Activated T-helper 2 cell treated with anti-CD3 and anti-CD28 coated beads, Interferon-gamma antibody, Interleukin-2, Interleukin-4, amounts not matched to agents 10 μg/mL and 5 μg/mL and 100 μg/mL, durations not matched to agents 14 hours and 24 hours and 36 hours (primary cell): ENCODE data around the gene NUMB. TPM values are rescaled to one million over a fixed set of nuclear protein-coding genes. Genes with fewer than 3 reads are reported as not detected.

Source experiments
- DNase-seq: peaks from one replicate; pipeline ENCODE4 v3.0.0; 2021; ENCODE audit warnings: low spot score
- H3K27ac Mint-ChIP-seq: one replicate; pipeline ENCODE4 v1.8.0; 2021; ENCODE audit warnings: mixed read lengths
- H3K27me3 Mint-ChIP-seq: one replicate; pipeline ENCODE4 v1.8.0; 2021; ENCODE audit warnings: low read depth, mixed read lengths
- H3K36me3 Mint-ChIP-seq: one replicate; pipeline ENCODE4 v1.8.0; 2021; ENCODE audit warnings: low read depth, mixed read lengths
- H3K4me1 Mint-ChIP-seq: one replicate; pipeline ENCODE4 v1.8.0; 2021; ENCODE audit warnings: low read depth, mixed read lengths
- H3K4me3 Mint-ChIP-seq: one replicate; pipeline ENCODE4 v1.8.0; 2021; ENCODE audit warnings: low read depth, mild to moderate bottlenecking, moderate library complexity, mixed read lengths
- H3K9me3 Mint-ChIP-seq: one replicate; pipeline ENCODE4 v1.8.0; 2021; ENCODE audit warnings: mixed read lengths
- intact Hi-C: fragments of 100-400 bp; cut with micrococcal nuclease; formaldehyde crosslinking; loops from one replicate; pipeline ENCODE4 v1.15.1; 2023
- total RNA-seq: library from RNA; stranded (reverse); gene quantifications from 2 replicates; pipeline ENCODE4 v1.2.3, GENCODE V29; 2022

Gene NUMB
- total RNA-seq, 1 donor from 2014 or later: 52.4 TPM

- intact Hi-C loops: no loop called here
Observed at GRCh38 chr14:73237786-73238423, 220.4 kb downstream of the NUMB start.

GRCh38 chr14:73237219-73237785, 221.0 kb downstream of the NUMB start, which contains the start of gene PAPLN:
Gene PAPLN, plus strand, starts transcription at chr14:73237506. Its CDS starts 2,273 bp downstream, at chr14:73239779.
- H3K4me3 Mint-ChIP-seq: peak within 1 kb of the TSS; percentile 63
- H3K4me1 Mint-ChIP-seq: peaks cover 13% of the 10 kb centered on the region
- no peak for DNase-seq
- H3K27ac Mint-ChIP-seq: no peak within 1 kb of the TSS
- intact Hi-C loops: no loop called here
- H3K36me3 Mint-ChIP-seq: no peaks in the 10 kb centered on the region
- no peaks in the 10 kb centered on the region for H3K9me3 Mint-ChIP-seq
- peaks cover 73% of the 10 kb centered on the region for H3K27me3 Mint-ChIP-seq

More at GRCh38 chr14:73237786-73238423, 220.4 kb downstream of the NUMB start:
- no peak for DNase-seq
- Mint-ChIP-seq H3K27me3 (peaks cover 76% of the 10 kb centered on the region), H3K27ac (no peak overlapping the region), H3K4me3 (peak overlapping the region; percentile 19), H3K36me3 (no peaks in the 10 kb centered on the region), H3K4me1 (peaks cover 17% of the 10 kb centered on the region), H3K9me3 (no peaks in the 10 kb centered on the region)

- Mint-ChIP-seq H3K4me1 (peaks cover 13% of the 10 kb centered on the region), H3K4me3 (peak overlapping the region; percentile 63), H3K36me3 (no peaks in the 10 kb centered on the region), H3K9me3 (no peaks in the 10 kb centered on the region), H3K27me3 (peaks cover 71% of the 10 kb centered on the region), H3K27ac (no peak overlapping the region)
- DNase-seq: no peak
- intact Hi-C loops: no loop called here
Observed at GRCh38 chr14:73236752-73237218, 221.6 kb downstream of the NUMB start.

GRCh38 chr14:73236157-73236556, 222.2 kb downstream of the NUMB start:
- intact Hi-C loops: no loop called here
- no peaks in the 10 kb centered on the region for H3K9me3 Mint-ChIP-seq
- H3K4me3 Mint-ChIP-seq: no peak overlapping the region
- no peak for DNase-seq
- peaks cover 13% of the 10 kb centered on the region for H3K4me1 Mint-ChIP-seq
- H3K27me3 Mint-ChIP-seq: peaks cover 65% of the 10 kb centered on the region
- H3K27ac Mint-ChIP-seq: no peak overlapping the region
- no peaks in the 10 kb centered on the region for H3K36me3 Mint-ChIP-seq

- Mint-ChIP-seq H3K4me1 (peaks cover 13% of the 10 kb centered on the region), H3K4me3 (no peak overlapping the region), H3K36me3 (no peaks in the 10 kb centered on the region), H3K27ac (no peak overlapping the region), H3K9me3 (no peaks in the 10 kb centered on the region), H3K27me3 (peaks cover 60% of the 10 kb centered on the region)
- intact Hi-C loops: no loop called here
- no peak for DNase-seq
Observed at GRCh38 chr14:73235531-73236155, 222.7 kb downstream of the NUMB start.

- Mint-ChIP-seq H3K9me3 (no peaks in the 10 kb centered on the region), H3K4me1 (peaks cover 11% of the 10 kb centered on the region), H3K36me3 (no peaks in the 10 kb centered on the region), H3K4me3 (no peak overlapping the region), H3K27me3 (peaks cover 54% of the 10 kb centered on the region), H3K27ac (no peak overlapping the region)
- no peak for DNase-seq
- intact Hi-C loops: no loop called here
Observed at GRCh38 chr14:73234586-73235394, 223.6 kb downstream of the NUMB start.

- H3K4me1 Mint-ChIP-seq: peaks cover 11% of the 10 kb centered on the region
- no peak for DNase-seq
- no peaks in the 10 kb centered on the region for H3K36me3 Mint-ChIP-seq
- intact Hi-C loops: no loop called here
- no peak overlapping the region for H3K4me3 Mint-ChIP-seq
- no peak overlapping the region for H3K27ac Mint-ChIP-seq
- H3K9me3 Mint-ChIP-seq: no peaks in the 10 kb centered on the region
- peaks cover 48% of the 10 kb centered on the region for H3K27me3 Mint-ChIP-seq
Observed at GRCh38 chr14:73234029-73234428, 224.3 kb downstream of the NUMB start.

GRCh38 chr14:73233564-73233963, 224.8 kb downstream of the NUMB start:
- peaks cover 10% of the 10 kb centered on the region for H3K4me1 Mint-ChIP-seq
- no peak overlapping the region for H3K27ac Mint-ChIP-seq
- H3K27me3 Mint-ChIP-seq: peaks cover 44% of the 10 kb centered on the region
- H3K36me3 Mint-ChIP-seq: no peaks in the 10 kb centered on the region
- no peak for DNase-seq
- H3K9me3 Mint-ChIP-seq: no peaks in the 10 kb centered on the region
- intact Hi-C loops: no loop called here
- no peak overlapping the region for H3K4me3 Mint-ChIP-seq

- Mint-ChIP-seq H3K27ac (no peak overlapping the region), H3K4me3 (no peak overlapping the region), H3K27me3 (peaks cover 40% of the 10 kb centered on the region), H3K9me3 (no peaks in the 10 kb centered on the region), H3K36me3 (no peaks in the 10 kb centered on the region), H3K4me1 (peaks cover 6% of the 10 kb centered on the region)
- DNase-seq: no peak
- intact Hi-C loops: no loop called here
Observed at GRCh38 chr14:73232984-73233383, 225.4 kb downstream of the NUMB start.

- DNase-seq: no peak
- intact Hi-C loops: no loop called here
- Mint-ChIP-seq H3K27ac (no peak overlapping the region), H3K27me3 (peaks cover 39% of the 10 kb centered on the region), H3K4me1 (peaks cover 6% of the 10 kb centered on the region), H3K36me3 (no peaks in the 10 kb centered on the region), H3K4me3 (no peak overlapping the region), H3K9me3 (no peaks in the 10 kb centered on the region)
Observed at GRCh38 chr14:73231981-73232851, 226.1 kb downstream of the NUMB start.

GRCh38 chr14:73230051-73230450, 228.3 kb downstream of the NUMB start:
- Mint-ChIP-seq H3K36me3 (no peaks in the 10 kb centered on the region), H3K27me3 (peaks cover 18% of the 10 kb centered on the region), H3K27ac (no peak overlapping the region), H3K9me3 (no peaks in the 10 kb centered on the region), H3K4me1 (no peaks in the 10 kb centered on the region), H3K4me3 (no peak overlapping the region)
- DNase-seq: no peak
- intact Hi-C loops: no loop called here
